CD4-positive, alpha-beta T cell treated with Interleukin-6 at 100 ng/mL for 8 hours (primary cell): ENCODE data around the gene RNF151.
A peak's percentile ranks its signal among the peaks of the same experiment; 100 is the strongest.
"Not testable (repeated sequence)": the region's sequence is repeated elsewhere in the genome, so short reads cannot be mapped to it uniquely, and the experiment has no call there.

Source experiments
- DNase-seq: peaks from one replicate; pipeline ENCODE4 v3.0.0-alpha.2; 2020; ENCODE audit warnings: mixed read lengths, low spot score

RNF151 gene

GRCh38 chr16:1938910-1939309 lies 27.7 kb upstream of the RNF151 start:
- no peak for DNase-seq

- not testable (repeated sequence) for DNase-seq
Observed at GRCh38 chr16:1939833-1940232, 26.8 kb upstream of the RNF151 start.

DNA sequence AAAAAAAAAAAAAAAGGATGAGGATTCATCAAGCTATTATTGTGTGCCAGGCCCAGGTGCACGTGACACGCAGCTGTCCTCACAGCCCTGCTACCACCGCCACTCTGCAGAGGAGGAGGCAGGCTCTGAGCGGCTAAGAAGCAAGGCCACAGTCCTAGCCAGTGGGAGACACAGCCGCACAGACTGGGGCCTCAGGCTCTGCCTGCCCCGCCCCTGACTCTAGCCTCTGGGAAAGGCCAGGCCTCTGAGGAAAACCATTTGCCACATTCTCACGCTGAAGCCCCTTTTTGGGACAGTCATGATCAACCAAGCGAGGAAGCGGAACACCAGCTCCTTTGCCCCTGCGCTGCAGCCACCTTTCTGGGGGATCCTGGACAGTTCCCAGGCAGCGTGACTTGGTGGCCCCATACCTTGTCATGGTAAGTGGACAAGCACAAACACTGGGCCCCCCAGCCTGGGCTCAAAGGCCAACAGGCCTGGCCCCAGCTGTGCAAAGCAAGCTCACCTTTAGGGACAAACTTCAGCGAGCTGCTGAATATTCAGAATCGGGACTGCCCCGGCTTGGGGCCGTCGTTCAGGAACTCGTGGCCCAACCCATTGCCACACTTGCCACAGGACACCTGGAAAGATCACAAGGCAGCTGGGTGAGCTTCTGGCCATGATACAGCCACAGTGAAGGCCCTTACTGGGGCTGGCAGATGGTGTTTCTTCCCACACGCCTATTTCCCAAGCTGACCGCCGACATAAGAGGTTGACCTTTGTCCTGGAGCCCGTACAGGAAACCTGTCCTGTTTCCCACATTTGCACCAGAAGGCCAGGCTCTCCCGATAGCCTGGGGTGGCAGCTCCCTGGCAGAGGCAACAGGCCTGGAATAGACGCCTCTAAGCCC lies 26.1 kb upstream of the RNF151 start:
- DNase-seq = no peak

- no peak for DNase-seq
Observed at GRCh38 chr16:1941162-1942046, 25.3 kb upstream of the RNF151 start.

DNA sequence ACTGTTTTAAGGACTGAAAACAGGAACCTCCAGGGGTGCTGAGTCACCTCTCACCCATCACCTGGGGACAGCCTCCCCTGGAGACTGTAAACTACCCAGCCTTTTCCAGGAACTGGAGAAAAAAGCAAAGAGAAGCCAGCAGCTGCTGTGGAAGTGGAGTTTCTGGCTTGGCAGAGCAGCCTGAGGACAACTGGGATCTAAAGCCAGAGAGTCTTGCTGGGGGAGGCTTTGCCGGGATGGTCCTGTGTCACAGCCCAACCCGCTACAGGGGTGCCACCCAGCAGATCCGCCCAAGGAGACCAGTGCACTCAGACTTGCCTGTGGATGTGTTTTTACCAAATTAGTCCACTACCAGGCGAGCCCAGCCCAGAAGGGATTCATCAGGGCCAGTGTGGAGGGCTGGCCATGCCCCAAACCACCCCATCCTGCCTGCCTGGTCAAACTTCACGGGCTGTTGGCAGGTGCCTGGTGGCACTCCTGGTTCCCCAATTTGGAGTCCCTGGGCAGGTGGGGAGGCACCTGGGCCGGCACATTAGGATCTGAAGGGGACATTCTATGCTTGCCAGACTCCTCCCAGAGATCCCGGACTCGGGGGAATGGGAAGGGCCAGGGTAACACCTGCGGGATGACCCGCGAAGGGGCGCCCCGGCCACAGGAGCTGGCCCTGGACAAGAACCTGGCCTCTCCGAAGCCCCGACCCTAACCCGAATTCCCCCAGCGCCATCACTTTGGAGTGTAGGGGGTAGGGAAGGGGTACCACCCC lies 24.4 kb upstream of the RNF151 start:
- DNase-seq = no peak

- peak; percentile 99 for DNase-seq
Observed at GRCh38 chr16:1942810-1943726, 23.6 kb upstream of the RNF151 start, which contains the start of gene MSRB1. MSRB1 (minus strand) TSS chr16:1943199; CDS start chr16:1943156, 43 bp downstream.

- DNase-seq = no peak
Observed at GRCh38 chr16:1944612-1945199, 21.9 kb upstream of the RNF151 start.

GRCh38 chr16:1945559-1946391 lies 20.9 kb upstream of the RNF151 start:
- DNase-seq = no peak

GRCh38 chr16:1946495-1947368 lies 19.9 kb upstream of the RNF151 start:
- DNase-seq = no peak

GRCh38 chr16:1947369-1947670 lies 19.3 kb upstream of the RNF151 start:
- no peak for DNase-seq

GRCh38 chr16:1949507-1949906 lies 17.1 kb upstream of the RNF151 start:
- no peak for DNase-seq

DNA sequence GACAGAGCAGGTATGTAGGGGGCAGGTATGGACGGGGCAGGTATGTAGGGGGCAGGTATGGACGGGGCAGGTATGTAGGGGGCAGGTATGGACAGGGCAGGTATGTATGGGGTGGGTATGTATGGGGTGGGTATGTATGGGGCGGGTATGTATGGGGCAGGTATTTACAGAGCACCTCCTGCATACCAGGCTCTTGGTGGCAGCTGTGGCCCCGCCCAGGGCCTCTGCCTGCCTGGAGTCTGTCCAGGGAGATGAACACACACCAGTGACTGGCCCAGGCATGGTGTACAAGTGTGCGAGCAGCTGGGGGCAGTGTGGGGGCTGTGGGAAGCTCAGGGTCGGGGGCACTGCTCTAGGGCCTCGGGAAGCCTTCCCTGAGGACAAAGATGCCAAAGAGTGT lies 16.6 kb upstream of the RNF151 start:
- no peak for DNase-seq

- DNase-seq = no peak
Observed at GRCh38 chr16:1950559-1950958, 16.1 kb upstream of the RNF151 start.

- DNase-seq = no peak
Observed at GRCh38 chr16:1953734-1954133, 12.9 kb upstream of the RNF151 start.

DNA sequence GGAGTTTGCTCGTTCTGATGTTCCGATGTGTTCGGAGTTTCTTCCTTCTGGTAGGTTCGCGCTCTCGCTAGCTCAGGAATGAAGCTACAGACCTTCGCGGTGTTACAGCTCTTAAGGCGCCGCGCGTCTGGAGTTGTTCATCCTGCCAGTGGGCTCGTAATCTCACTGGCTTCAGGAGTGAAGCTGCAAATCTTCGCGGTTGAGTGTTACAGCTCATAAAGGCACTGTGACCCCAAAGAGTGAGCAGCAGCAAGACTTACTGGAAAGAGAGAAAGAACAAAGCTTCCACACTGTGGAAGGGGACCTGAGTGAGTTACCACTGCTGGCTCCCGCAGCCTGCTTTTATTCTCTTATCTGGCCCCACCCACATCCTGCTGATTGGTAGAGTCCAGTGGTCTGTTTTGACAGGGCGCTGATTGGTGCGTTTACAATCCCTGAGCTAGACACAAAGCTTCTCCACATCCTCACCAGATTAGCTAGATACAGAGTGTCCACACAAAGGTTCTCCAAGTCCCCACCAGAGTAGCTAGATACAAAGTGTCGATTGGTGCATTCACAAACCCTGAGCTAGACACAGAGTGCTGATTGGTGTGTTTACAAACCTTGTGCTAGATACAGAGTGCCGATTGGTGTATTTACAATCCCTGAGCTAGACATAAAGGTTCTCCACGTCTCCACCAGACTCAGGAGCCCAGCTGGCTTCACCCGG lies 9.1 kb upstream of the RNF151 start:
- DNase-seq = not testable (repeated sequence)

GRCh38 chr16:1958143-1958491 lies 8.5 kb upstream of the RNF151 start:
- DNase-seq = not testable (repeated sequence)

DNA sequence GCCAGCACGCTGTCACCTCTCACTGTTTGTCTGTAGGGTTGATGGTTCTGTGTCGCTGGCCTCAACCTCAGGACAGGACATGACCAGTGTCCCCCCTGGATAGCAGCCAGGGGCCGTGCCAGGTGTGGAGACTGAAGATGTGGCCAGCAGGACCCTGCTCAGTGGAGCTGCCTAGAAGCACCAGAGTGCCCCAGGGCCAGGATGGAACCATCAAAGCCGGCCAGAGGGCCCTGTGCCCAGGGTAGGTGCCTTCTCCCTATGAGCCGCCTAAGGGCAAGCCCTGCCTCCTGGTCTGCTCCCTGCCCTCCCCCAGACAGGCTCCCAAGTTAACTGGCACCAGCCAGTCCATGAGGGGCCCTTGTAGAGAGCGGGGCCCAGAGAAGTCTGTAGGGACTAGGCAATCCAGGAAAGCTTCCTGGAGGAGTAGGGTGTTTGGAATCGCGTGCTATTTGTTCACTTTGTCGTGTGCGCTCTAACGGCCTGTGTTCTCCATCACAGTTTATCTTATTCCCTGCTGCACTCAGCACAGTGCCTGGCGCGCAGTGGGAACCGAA lies 7.9 kb upstream of the RNF151 start:
- DNase-seq = no peak
